MM.1S (cell line): ENCODE measurements around the gene PTPRN2.

ENCODE experiments used
- DNase-seq: peaks from one replicate; pipeline ENCODE4 v3.0.0-alpha.2; 2015
- H2AFZ ChIP-seq: fragments of 300-600 bp; sonication (generic); 2 replicates; pipeline ENCODE4 v1.6.0; 2016; ENCODE audit warnings: antibody characterized with exemption, low read length
- H3F3A ChIP-seq: fragments of 300-600 bp; sonication (generic); 2 replicates; pipeline ENCODE4 v1.6.1; 2016; ENCODE audit warnings: mild to moderate bottlenecking, antibody characterized with exemption, low read length, moderate library complexity, mixed read lengths; ENCODE audit not compliant: insufficient read depth
- H3K27ac ChIP-seq: fragments of 300-600 bp; sonication (generic); 2 replicates; pipeline ENCODE4 v1.5.1; 2016; ENCODE audit warnings: mild to moderate bottlenecking, low read length
- H3K27me3 ChIP-seq: fragments of 300-600 bp; sonication (generic); replicated peaks from 2 replicates; pipeline ENCODE4 v1.6.0; 2016; ENCODE audit warnings: low read length; ENCODE audit not compliant: insufficient read depth
- H3K36me3 ChIP-seq: fragments of 300-600 bp; sonication (generic); replicated peaks from 2 replicates; pipeline ENCODE4 v1.6.1; 2016; ENCODE audit warnings: mild to moderate bottlenecking, low read length, mixed read lengths; ENCODE audit not compliant: insufficient read depth
- H3K4me1 ChIP-seq: fragments of 300-600 bp; sonication (generic); 2 replicates; pipeline ENCODE4 v1.6.1; 2016; ENCODE audit warnings: low read length, mixed read lengths
- H3K4me2 ChIP-seq: fragments of 300-600 bp; sonication (generic); 2 replicates; pipeline ENCODE4 v1.6.0; 2016; ENCODE audit warnings: low read depth, low read length
- H3K4me3 ChIP-seq: fragments of 300-600 bp; sonication (generic); 2 replicates; pipeline ENCODE4 v1.5.1; 2016; ENCODE audit warnings: low read length, mixed read lengths
- H3K79me2 ChIP-seq: fragments of 300-600 bp; sonication (generic); 2 replicates; pipeline ENCODE4 v1.6.1; 2016; ENCODE audit warnings: mixed run types, low read length, mixed read lengths
- H3K9ac ChIP-seq: fragments of 300-600 bp; sonication (generic); 2 replicates; pipeline ENCODE4 v1.6.1; 2016; ENCODE audit warnings: low read length, mixed read lengths
- H3K9me2 ChIP-seq: fragments of 300-600 bp; sonication (generic); replicated peaks from 2 replicates; pipeline ENCODE4 v1.6.1; 2016; ENCODE audit warnings: mild to moderate bottlenecking, low read length, mixed read lengths; ENCODE audit not compliant: insufficient read depth
- H3K9me3 ChIP-seq: fragments of 300-600 bp; sonication (generic); replicated peaks from 2 replicates; pipeline ENCODE4 v1.6.1; 2016; ENCODE audit warnings: mild to moderate bottlenecking, low read length, mixed read lengths; ENCODE audit not compliant: insufficient read depth
- H4K20me1 ChIP-seq: fragments of 300-600 bp; sonication (generic); 2 replicates; pipeline ENCODE4 v1.6.1; 2016; ENCODE audit warnings: mild to moderate bottlenecking, low read length, moderate library complexity, mixed read lengths; ENCODE audit not compliant: insufficient read depth
- CTCF ChIP-seq: fragments of 300-600 bp; sonication (generic); IDR thresholded peaks from 2 replicates; pipeline ENCODE4 v1.5.1; 2016; ENCODE audit warnings: antibody characterized with exemption, low read length, mixed read lengths
- EZH2 ChIP-seq: fragments of 300-600 bp; sonication (generic); optimal IDR thresholded peaks from 2 replicates; pipeline ENCODE3; 2017; ENCODE audit warnings: low read depth, mild to moderate bottlenecking, antibody characterized with exemption, low read length, mixed read lengths
- EZH2phosphoT487 ChIP-seq: fragments of 300-600 bp; sonication (generic); IDR thresholded peaks from 2 replicates; pipeline ENCODE4 v1.6.1; 2018; ENCODE audit warnings: antibody characterized with exemption, low read length

Gene PTPRN2

GRCh38 chr7:157615101-157615817 lies 972.4 kb downstream of the PTPRN2 start:
- DNase-seq: no peak
- H3K27me3 ChIP-seq: peaks cover 94% of the 10 kb centered on the region
- H3K4me3 ChIP-seq: no peak overlapping the region
- H3K36me3 ChIP-seq: no peaks in the 10 kb centered on the region
- H4K20me1 ChIP-seq: no peaks in the 10 kb centered on the region
- H3K4me2 ChIP-seq: no peak overlapping the region
- H2AFZ ChIP-seq: no peak overlapping the region
- H3K9me3 ChIP-seq: no peaks in the 10 kb centered on the region
- TF ChIP-seq EZH2phosphoT487: no peak
- no peak for TF ChIP-seq EZH2
- H3K4me1 ChIP-seq: no peaks in the 10 kb centered on the region
- no peak overlapping the region for H3K27ac ChIP-seq
- H3F3A ChIP-seq: no peaks in the 10 kb centered on the region
- H3K9ac ChIP-seq: no peak overlapping the region
- H3K79me2 ChIP-seq: no peaks in the 10 kb centered on the region
- H3K9me2 ChIP-seq: no peaks in the 10 kb centered on the region

GRCh38 chr7:157614457-157615020 lies 973.1 kb downstream of the PTPRN2 start:
- no peaks in the 10 kb centered on the region for H3F3A ChIP-seq
- no peak overlapping the region for H3K27ac ChIP-seq
- no peaks in the 10 kb centered on the region for H3K79me2 ChIP-seq
- H3K4me2 ChIP-seq: no peak overlapping the region
- no peak overlapping the region for H3K9ac ChIP-seq
- no peak for TF ChIP-seq EZH2phosphoT487
- no peak for TF ChIP-seq EZH2
- TF ChIP-seq CTCF: no peak
- H3K27me3 ChIP-seq: peaks cover 94% of the 10 kb centered on the region
- H3K9me3 ChIP-seq: no peaks in the 10 kb centered on the region
- H2AFZ ChIP-seq: no peak overlapping the region
- H3K36me3 ChIP-seq: no peaks in the 10 kb centered on the region
- no peaks in the 10 kb centered on the region for H4K20me1 ChIP-seq
- no peak overlapping the region for H3K4me3 ChIP-seq
- no peak for DNase-seq
- H3K4me1 ChIP-seq: no peaks in the 10 kb centered on the region
- no peaks in the 10 kb centered on the region for H3K9me2 ChIP-seq

DNA sequence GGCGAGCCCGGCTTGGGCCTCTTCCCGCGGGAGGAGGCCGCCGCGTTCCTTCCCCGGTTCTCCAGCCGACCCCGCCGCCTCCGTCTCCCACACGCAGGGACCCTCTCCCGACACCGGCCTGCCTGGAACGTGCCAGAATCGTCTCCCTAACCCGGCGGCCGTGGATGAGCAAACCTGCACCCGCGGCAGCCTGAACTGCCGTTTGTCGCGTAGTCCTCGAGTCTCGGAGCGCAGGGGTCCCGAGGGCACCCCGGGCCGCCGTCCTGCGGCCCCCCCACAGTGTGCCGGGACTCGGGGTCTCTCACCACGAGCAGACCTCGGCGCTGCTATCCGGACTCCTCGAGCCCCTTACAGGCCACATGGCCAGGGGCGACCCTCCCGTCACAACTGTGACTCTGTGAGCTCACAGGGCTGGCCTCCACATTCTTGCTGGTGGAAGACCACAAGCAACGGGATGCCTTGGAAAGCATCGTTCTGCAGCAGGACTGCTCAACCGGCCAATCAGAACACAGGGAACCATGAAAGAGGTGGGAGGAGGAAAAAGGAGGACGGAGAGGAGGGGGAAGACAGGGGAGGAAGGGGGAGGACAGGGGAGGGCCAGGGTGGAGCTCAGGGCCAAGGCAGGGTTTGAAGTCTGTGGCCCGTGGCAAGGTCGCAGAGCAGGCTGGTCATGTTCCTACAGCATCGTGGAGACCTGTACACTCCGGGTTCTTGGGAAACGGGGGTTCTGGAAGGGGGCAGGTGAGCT lies 973.9 kb downstream of the PTPRN2 start:
- Histone ChIP-seq H2AFZ (no peak overlapping the region), H3K9ac (no peak overlapping the region), H3F3A (no peaks in the 10 kb centered on the region), H3K27me3 (peaks cover 92% of the 10 kb centered on the region), H3K4me1 (no peaks in the 10 kb centered on the region), H3K27ac (no peak overlapping the region), H3K36me3 (no peaks in the 10 kb centered on the region), H3K79me2 (no peaks in the 10 kb centered on the region), H4K20me1 (no peaks in the 10 kb centered on the region), H3K4me2 (no peak overlapping the region), H3K9me3 (no peaks in the 10 kb centered on the region), H3K4me3 (no peak overlapping the region), H3K9me2 (no peaks in the 10 kb centered on the region)
- TF ChIP-seq CTCF (no peak), EZH2phosphoT487 (no peak), EZH2 (no peak)
- no peak for DNase-seq
